ENCODE data around the gene RPL41. TPM values are rescaled to one million over a fixed set of nuclear protein-coding genes. Genes with fewer than 3 reads are reported as not detected.

Gene RPL41
- total and polyA plus RNA-seq, 9 of the 15 experiments (the other 6 are each of a cell fraction or from before 2014, with no cell fraction given) = 3,403 to 11,276 (median 5,604) TPM

DNA sequence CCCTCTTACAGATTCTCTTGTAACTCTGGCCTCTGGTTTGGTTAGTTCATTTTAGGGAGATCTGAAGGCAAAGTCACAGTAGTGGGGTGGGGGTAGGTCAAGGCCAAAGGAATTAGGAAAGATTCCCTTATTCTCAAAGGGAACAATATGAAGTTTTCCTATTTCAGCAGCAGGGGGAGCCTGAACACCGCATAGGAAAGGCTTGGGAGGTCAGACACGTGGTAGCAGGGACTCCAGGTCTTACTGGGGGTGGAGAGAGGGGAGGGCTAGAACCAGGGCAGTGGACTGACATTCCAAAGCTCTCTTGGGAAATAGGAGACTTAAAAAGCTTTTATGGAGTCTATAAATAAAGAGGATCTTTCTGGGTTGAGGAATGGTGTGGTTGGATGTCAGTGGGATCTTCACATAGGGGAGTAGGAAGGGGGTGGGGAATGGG lies 2.9 kb downstream of the RPL41 start (continued):
- TF ChIP-seq FOXK2 (conservative IDR thresholded peaks at IDR 0.05 in 1 of 2, IDR thresholded peaks at IDR 0.05 in 1 of 2; ENCODE audit: low read depth in 2 of 2) = peak; percentile 40 to 55; a peak in 3 of 4 replicates
- peak; percentile 89 for TF ChIP-seq EP400 (IDR thresholded peaks at IDR 0.05)
- peak; percentile 65; the same call in 1 of the 2 replicates for TF ChIP-seq ARID2 (IDR thresholded peaks at IDR 0.05)
- peak; percentile 71; the same call in 1 of the 2 replicates for TF ChIP-seq CC2D1A (IDR thresholded peaks at IDR 0.05)
- TF ChIP-seq, protein P1, sequence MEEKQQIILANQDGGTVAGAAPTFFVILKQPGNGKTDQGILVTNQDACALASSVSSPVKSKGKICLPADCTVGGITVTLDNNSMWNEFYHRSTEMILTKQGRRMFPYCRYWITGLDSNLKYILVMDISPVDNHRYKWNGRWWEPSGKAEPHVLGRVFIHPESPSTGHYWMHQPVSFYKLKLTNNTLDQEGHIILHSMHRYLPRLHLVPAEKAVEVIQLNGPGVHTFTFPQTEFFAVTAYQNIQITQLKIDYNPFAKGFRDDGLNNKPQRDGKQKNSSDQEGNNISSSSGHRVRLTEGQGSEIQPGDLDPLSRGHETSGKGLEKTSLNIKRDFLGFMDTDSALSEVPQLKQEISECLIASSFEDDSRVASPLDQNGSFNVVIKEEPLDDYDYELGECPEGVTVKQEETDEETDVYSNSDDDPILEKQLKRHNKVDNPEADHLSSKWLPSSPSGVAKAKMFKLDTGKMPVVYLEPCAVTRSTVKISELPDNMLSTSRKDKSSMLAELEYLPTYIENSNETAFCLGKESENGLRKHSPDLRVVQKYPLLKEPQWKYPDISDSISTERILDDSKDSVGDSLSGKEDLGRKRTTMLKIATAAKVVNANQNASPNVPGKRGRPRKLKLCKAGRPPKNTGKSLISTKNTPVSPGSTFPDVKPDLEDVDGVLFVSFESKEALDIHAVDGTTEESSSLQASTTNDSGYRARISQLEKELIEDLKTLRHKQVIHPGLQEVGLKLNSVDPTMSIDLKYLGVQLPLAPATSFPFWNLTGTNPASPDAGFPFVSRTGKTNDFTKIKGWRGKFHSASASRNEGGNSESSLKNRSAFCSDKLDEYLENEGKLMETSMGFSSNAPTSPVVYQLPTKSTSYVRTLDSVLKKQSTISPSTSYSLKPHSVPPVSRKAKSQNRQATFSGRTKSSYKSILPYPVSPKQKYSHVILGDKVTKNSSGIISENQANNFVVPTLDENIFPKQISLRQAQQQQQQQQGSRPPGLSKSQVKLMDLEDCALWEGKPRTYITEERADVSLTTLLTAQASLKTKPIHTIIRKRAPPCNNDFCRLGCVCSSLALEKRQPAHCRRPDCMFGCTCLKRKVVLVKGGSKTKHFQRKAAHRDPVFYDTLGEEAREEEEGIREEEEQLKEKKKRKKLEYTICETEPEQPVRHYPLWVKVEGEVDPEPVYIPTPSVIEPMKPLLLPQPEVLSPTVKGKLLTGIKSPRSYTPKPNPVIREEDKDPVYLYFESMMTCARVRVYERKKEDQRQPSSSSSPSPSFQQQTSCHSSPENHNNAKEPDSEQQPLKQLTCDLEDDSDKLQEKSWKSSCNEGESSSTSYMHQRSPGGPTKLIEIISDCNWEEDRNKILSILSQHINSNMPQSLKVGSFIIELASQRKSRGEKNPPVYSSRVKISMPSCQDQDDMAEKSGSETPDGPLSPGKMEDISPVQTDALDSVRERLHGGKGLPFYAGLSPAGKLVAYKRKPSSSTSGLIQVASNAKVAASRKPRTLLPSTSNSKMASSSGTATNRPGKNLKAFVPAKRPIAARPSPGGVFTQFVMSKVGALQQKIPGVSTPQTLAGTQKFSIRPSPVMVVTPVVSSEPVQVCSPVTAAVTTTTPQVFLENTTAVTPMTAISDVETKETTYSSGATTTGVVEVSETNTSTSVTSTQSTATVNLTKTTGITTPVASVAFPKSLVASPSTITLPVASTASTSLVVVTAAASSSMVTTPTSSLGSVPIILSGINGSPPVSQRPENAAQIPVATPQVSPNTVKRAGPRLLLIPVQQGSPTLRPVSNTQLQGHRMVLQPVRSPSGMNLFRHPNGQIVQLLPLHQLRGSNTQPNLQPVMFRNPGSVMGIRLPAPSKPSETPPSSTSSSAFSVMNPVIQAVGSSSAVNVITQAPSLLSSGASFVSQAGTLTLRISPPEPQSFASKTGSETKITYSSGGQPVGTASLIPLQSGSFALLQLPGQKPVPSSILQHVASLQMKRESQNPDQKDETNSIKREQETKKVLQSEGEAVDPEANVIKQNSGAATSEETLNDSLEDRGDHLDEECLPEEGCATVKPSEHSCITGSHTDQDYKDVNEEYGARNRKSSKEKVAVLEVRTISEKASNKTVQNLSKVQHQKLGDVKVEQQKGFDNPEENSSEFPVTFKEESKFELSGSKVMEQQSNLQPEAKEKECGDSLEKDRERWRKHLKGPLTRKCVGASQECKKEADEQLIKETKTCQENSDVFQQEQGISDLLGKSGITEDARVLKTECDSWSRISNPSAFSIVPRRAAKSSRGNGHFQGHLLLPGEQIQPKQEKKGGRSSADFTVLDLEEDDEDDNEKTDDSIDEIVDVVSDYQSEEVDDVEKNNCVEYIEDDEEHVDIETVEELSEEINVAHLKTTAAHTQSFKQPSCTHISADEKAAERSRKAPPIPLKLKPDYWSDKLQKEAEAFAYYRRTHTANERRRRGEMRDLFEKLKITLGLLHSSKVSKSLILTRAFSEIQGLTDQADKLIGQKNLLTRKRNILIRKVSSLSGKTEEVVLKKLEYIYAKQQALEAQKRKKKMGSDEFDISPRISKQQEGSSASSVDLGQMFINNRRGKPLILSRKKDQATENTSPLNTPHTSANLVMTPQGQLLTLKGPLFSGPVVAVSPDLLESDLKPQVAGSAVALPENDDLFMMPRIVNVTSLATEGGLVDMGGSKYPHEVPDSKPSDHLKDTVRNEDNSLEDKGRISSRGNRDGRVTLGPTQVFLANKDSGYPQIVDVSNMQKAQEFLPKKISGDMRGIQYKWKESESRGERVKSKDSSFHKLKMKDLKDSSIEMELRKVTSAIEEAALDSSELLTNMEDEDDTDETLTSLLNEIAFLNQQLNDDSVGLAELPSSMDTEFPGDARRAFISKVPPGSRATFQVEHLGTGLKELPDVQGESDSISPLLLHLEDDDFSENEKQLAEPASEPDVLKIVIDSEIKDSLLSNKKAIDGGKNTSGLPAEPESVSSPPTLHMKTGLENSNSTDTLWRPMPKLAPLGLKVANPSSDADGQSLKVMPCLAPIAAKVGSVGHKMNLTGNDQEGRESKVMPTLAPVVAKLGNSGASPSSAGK (IDR thresholded peaks at IDR 0.05) = peak; percentile 57; the same call in 1 of the 2 replicates
- TF ChIP-seq RCOR1 (IDR thresholded peaks at IDR 0.05; ENCODE audit: borderline replicate concordance in 1 of 2, low read depth in 2 of 2, low read length in 2 of 2) = 0 out of 4 replicates have a peak, but pooled peaks of 1 of the 2 experiments have one; percentile 26

Data from K562 (cell line).